ENCODE data around the gene CCDC91. TPM values are rescaled to one million over a fixed set of nuclear protein-coding genes. Genes with fewer than 3 reads are reported as not detected.

The CCDC91 gene
- polyA plus RNA-seq, 1 donor (not counting 4 experiments of a cell fraction or from before 2014, with no cell fraction given) = 26.5 TPM

GRCh38 chr12:28306535-28306934, 116.3 kb downstream of the CCDC91 start:
- no peaks in the 10 kb centered on the region for H3K4me1 ChIP-seq (ENCODE audit: control insufficient read depth, extremely low read depth, insufficient read depth, low read length)
- dilution Hi-C loops (cut with MboI; ENCODE audit: extremely low pct_ligation_motif_present, low sequenced_read_pairs) = no loop called here
- no peaks in the 10 kb centered on the region for H3K9me3 ChIP-seq (ENCODE audit: control insufficient read depth, low read depth, low read length)
- no peak overlapping the region for H2AFZ ChIP-seq (ENCODE audit: control insufficient read depth, low read length)
- H3K9ac ChIP-seq (ENCODE audit: control insufficient read depth, extremely low read depth, insufficient read depth, low read length) = no peak overlapping the region
- H3K4me2 ChIP-seq (ENCODE audit: control insufficient read depth, extremely low read depth, insufficient read depth, low read depth, low read length) = no peak overlapping the region
- TF ChIP-seq, protein P1, sequence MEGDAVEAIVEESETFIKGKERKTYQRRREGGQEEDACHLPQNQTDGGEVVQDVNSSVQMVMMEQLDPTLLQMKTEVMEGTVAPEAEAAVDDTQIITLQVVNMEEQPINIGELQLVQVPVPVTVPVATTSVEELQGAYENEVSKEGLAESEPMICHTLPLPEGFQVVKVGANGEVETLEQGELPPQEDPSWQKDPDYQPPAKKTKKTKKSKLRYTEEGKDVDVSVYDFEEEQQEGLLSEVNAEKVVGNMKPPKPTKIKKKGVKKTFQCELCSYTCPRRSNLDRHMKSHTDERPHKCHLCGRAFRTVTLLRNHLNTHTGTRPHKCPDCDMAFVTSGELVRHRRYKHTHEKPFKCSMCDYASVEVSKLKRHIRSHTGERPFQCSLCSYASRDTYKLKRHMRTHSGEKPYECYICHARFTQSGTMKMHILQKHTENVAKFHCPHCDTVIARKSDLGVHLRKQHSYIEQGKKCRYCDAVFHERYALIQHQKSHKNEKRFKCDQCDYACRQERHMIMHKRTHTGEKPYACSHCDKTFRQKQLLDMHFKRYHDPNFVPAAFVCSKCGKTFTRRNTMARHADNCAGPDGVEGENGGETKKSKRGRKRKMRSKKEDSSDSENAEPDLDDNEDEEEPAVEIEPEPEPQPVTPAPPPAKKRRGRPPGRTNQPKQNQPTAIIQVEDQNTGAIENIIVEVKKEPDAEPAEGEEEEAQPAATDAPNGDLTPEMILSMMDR (optimal IDR thresholded peaks at IDR 0.05 in 1 of 3, IDR thresholded peaks at IDR 0.05 in 1 of 3, conservative IDR thresholded peaks at IDR 0.05 in 1 of 3; ENCODE audit: extremely low read depth in 1 of 3, insufficient read depth in 2 of 3, low read length in 3 of 3) = no peak
- TF ChIP-seq EZH2 (IDR thresholded peaks at IDR 0.05; ENCODE audit: low read length) = no peak
- H3K27me3 ChIP-seq (ENCODE audit: control insufficient read depth, extremely low read depth, insufficient read depth, low read length) = no peaks in the 10 kb centered on the region
- H4K20me1 ChIP-seq (ENCODE audit: control insufficient read depth, extremely low read depth, insufficient read depth, low read length) = no peaks in the 10 kb centered on the region
- no peaks in the 10 kb centered on the region for H3K79me2 ChIP-seq (ENCODE audit: control insufficient read depth, insufficient read depth, low read length)
- H3K27ac ChIP-seq (ENCODE audit: control insufficient read depth, insufficient read depth, low read length) = no peak overlapping the region
- H3K36me3 ChIP-seq (ENCODE audit: control insufficient read depth in 2 of 2, extremely low read depth in 1 of 2, insufficient read depth in 2 of 2, low read length in 2 of 2) = no peaks in the 10 kb centered on the region
- no peak overlapping the region for H3K4me3 ChIP-seq (ENCODE audit: control insufficient read depth in 2 of 3, extremely low read depth in 1 of 3, insufficient read depth in 2 of 3, low read depth in 1 of 3, low read length in 3 of 3)
- DNase-seq (ENCODE audit: low read depth, low spot score) (no peak), FAIRE-seq (no peak)
- H3K9me1 ChIP-seq (ENCODE audit: control insufficient read depth, extremely low read depth, insufficient read depth, low read length) = no peaks in the 10 kb centered on the region

DNA sequence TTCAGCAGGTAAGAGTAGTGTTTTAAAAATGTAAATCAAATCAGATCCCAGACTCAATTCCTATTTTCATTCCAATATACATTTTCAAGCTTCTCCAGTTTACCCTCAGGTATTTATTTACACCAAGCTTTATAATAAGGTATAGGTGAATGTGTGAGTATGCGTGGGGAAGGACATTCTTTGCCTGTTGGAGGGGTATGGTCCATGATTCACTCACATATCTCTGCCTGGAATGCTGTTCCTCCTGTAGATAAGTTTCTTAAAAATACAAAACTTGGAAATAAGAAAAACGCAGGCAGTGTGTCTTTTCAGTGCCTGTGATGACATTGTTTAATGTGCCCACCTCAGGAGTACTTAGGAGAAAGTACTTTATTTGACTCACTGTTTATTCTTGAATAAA, 118.6 kb downstream of the CCDC91 start:
- FAIRE-seq = no peak
- TF ChIP-seq EZH2 (IDR thresholded peaks at IDR 0.05; ENCODE audit: low read length) = no peak
- TF ChIP-seq, protein P1 (optimal IDR thresholded peaks at IDR 0.05 in 1 of 3, IDR thresholded peaks at IDR 0.05 in 1 of 3, conservative IDR thresholded peaks at IDR 0.05 in 1 of 3; ENCODE audit: extremely low read depth in 1 of 3, insufficient read depth in 2 of 3, low read length in 3 of 3) = no peak
- DNase-seq (ENCODE audit: low read depth, low spot score) = no peak
- Histone ChIP-seq H3K27me3 (ENCODE audit: control insufficient read depth, extremely low read depth, insufficient read depth, low read length) (no peaks in the 10 kb centered on the region), H3K4me2 (ENCODE audit: control insufficient read depth, extremely low read depth, insufficient read depth, low read depth, low read length) (no peak overlapping the region), H4K20me1 (ENCODE audit: control insufficient read depth, extremely low read depth, insufficient read depth, low read length) (no peaks in the 10 kb centered on the region), H3K9ac (ENCODE audit: control insufficient read depth, extremely low read depth, insufficient read depth, low read length) (no peak overlapping the region), H3K4me3 (ENCODE audit: control insufficient read depth in 2 of 3, extremely low read depth in 1 of 3, insufficient read depth in 2 of 3, low read depth in 1 of 3, low read length in 3 of 3) (no peak overlapping the region), H3K9me1 (ENCODE audit: control insufficient read depth, extremely low read depth, insufficient read depth, low read length) (no peaks in the 10 kb centered on the region), H3K36me3 (ENCODE audit: control insufficient read depth in 2 of 2, extremely low read depth in 1 of 2, insufficient read depth in 2 of 2, low read length in 2 of 2) (no peaks in the 10 kb centered on the region), H3K9me3 (ENCODE audit: control insufficient read depth, low read depth, low read length) (no peaks in the 10 kb centered on the region), H3K27ac (ENCODE audit: control insufficient read depth, insufficient read depth, low read length) (no peak overlapping the region), H3K4me1 (ENCODE audit: control insufficient read depth, extremely low read depth, insufficient read depth, low read length) (peaks cover 5% of the 10 kb centered on the region), H2AFZ (ENCODE audit: control insufficient read depth, low read length) (no peak overlapping the region), H3K79me2 (ENCODE audit: control insufficient read depth, insufficient read depth, low read length) (no peaks in the 10 kb centered on the region)
- dilution Hi-C loops (cut with MboI; ENCODE audit: extremely low pct_ligation_motif_present, low sequenced_read_pairs) = no loop called here
